Activated T-cell treated with anti-CD3 and anti-CD28 coated beads, Interleukin-2, amount 50 U/mL, for 24 hours (primary cell): ENCODE data around the gene ANKS1A.
A peak's percentile ranks its signal among the peaks of the same experiment; 100 is the strongest.

Experiments
- DNase-seq: peaks from one replicate; pipeline ENCODE4 v3.0.0-alpha.2; 2020
- H3K27ac Mint-ChIP-seq: 2 replicates; pipeline ENCODE4 v1.8.0; 2020; ENCODE audit warnings: mild to moderate bottlenecking, mixed read lengths
- H3K27me3 Mint-ChIP-seq: 2 replicates; pipeline ENCODE4 v1.8.0; 2020; ENCODE audit warnings: mixed read lengths
- H3K36me3 Mint-ChIP-seq: 2 replicates; pipeline ENCODE4 v1.8.0; 2020; ENCODE audit warnings: low read depth, mixed read lengths
- H3K4me1 Mint-ChIP-seq: 2 replicates; pipeline ENCODE4 v1.8.0; 2020; ENCODE audit warnings: low read depth, mixed read lengths
- H3K4me3 Mint-ChIP-seq: 2 replicates; pipeline ENCODE4 v1.8.0; 2020; ENCODE audit warnings: mild to moderate bottlenecking, moderate library complexity, mixed read lengths
- H3K9me3 Mint-ChIP-seq: 2 replicates; pipeline ENCODE4 v1.8.0; 2020; ENCODE audit warnings: mixed read lengths

The ANKS1A gene

GRCh38 chr6:34947561-34947960 is 58.5 kb downstream of the ANKS1A start:
- Mint-ChIP-seq H3K4me3 (no peak overlapping the region), H3K36me3 (no peaks in the 10 kb centered on the region), H3K27me3 (no peaks in the 10 kb centered on the region), H3K27ac (no peak overlapping the region), H3K4me1 (peaks cover 4% of the 10 kb centered on the region), H3K9me3 (no peaks in the 10 kb centered on the region)
- no peak for DNase-seq

- no peaks in the 10 kb centered on the region for H3K9me3 Mint-ChIP-seq
- no peaks in the 10 kb centered on the region for H3K36me3 Mint-ChIP-seq
- no peak for DNase-seq
- H3K27ac Mint-ChIP-seq: no peak overlapping the region
- H3K27me3 Mint-ChIP-seq: no peaks in the 10 kb centered on the region
- H3K4me3 Mint-ChIP-seq: no peak overlapping the region
- peaks cover 9% of the 10 kb centered on the region for H3K4me1 Mint-ChIP-seq
Observed at GRCh38 chr6:34949636-34950035, 60.6 kb downstream of the ANKS1A start.

- Mint-ChIP-seq H3K27me3 (no peaks in the 10 kb centered on the region), H3K4me3 (no peak overlapping the region), H3K4me1 (peaks cover 14% of the 10 kb centered on the region), H3K27ac (no peak overlapping the region), H3K36me3 (no peaks in the 10 kb centered on the region), H3K9me3 (no peaks in the 10 kb centered on the region)
- DNase-seq: no peak
Observed at GRCh38 chr6:34950849-34951248, 61.8 kb downstream of the ANKS1A start.

- no peak overlapping the region for H3K27ac Mint-ChIP-seq
- H3K27me3 Mint-ChIP-seq: no peaks in the 10 kb centered on the region
- H3K9me3 Mint-ChIP-seq: no peaks in the 10 kb centered on the region
- peaks cover 16% of the 10 kb centered on the region for H3K4me1 Mint-ChIP-seq
- DNase-seq: no peak
- peaks cover 2% of the 10 kb centered on the region for H3K36me3 Mint-ChIP-seq
- H3K4me3 Mint-ChIP-seq: no peak overlapping the region
Observed at GRCh38 chr6:34951731-34952130, 62.7 kb downstream of the ANKS1A start.

- Mint-ChIP-seq H3K27me3 (no peaks in the 10 kb centered on the region), H3K4me3 (no peak overlapping the region), H3K36me3 (peaks cover 4% of the 10 kb centered on the region), H3K4me1 (peaks cover 16% of the 10 kb centered on the region), H3K9me3 (no peaks in the 10 kb centered on the region), H3K27ac (no peak overlapping the region)
- DNase-seq: no peak
Observed at GRCh38 chr6:34953061-34954025, 64.3 kb downstream of the ANKS1A start.

GRCh38 chr6:34955442-34955841 is 66.4 kb downstream of the ANKS1A start:
- Mint-ChIP-seq H3K36me3 (peaks cover 4% of the 10 kb centered on the region), H3K4me1 (peaks cover 16% of the 10 kb centered on the region), H3K27ac (peak overlapping the region; percentile 66), H3K4me3 (no peak overlapping the region), H3K27me3 (no peaks in the 10 kb centered on the region), H3K9me3 (no peaks in the 10 kb centered on the region)
- no peak for DNase-seq

- Mint-ChIP-seq H3K4me3 (no peak overlapping the region), H3K27ac (no peak overlapping the region), H3K36me3 (peaks cover 4% of the 10 kb centered on the region), H3K4me1 (peaks cover 22% of the 10 kb centered on the region), H3K9me3 (no peaks in the 10 kb centered on the region), H3K27me3 (no peaks in the 10 kb centered on the region)
- no peak for DNase-seq
Observed at GRCh38 chr6:34957231-34957783, 68.3 kb downstream of the ANKS1A start.

GRCh38 chr6:34958734-34959133 is 69.7 kb downstream of the ANKS1A start:
- no peaks in the 10 kb centered on the region for H3K27me3 Mint-ChIP-seq

GRCh38 chr6:34959224-34959623 is 70.2 kb downstream of the ANKS1A start:
- Mint-ChIP-seq H3K36me3 (peaks cover 4% of the 10 kb centered on the region), H3K4me3 (no peak overlapping the region), H3K27me3 (no peaks in the 10 kb centered on the region), H3K9me3 (no peaks in the 10 kb centered on the region), H3K4me1 (peaks cover 20% of the 10 kb centered on the region), H3K27ac (no peak overlapping the region)
- no peak for DNase-seq

More at GRCh38 chr6:34958734-34959133, 69.7 kb downstream of the ANKS1A start:
- H3K36me3 Mint-ChIP-seq: peaks cover 4% of the 10 kb centered on the region
- no peak overlapping the region for H3K4me3 Mint-ChIP-seq
- no peak for DNase-seq
- H3K4me1 Mint-ChIP-seq: peaks cover 22% of the 10 kb centered on the region
- no peaks in the 10 kb centered on the region for H3K9me3 Mint-ChIP-seq
- H3K27ac Mint-ChIP-seq: no peak overlapping the region

- Mint-ChIP-seq H3K4me3 (no peak overlapping the region), H3K27me3 (no peaks in the 10 kb centered on the region), H3K27ac (no peak overlapping the region), H3K9me3 (no peaks in the 10 kb centered on the region), H3K4me1 (peaks cover 11% of the 10 kb centered on the region), H3K36me3 (peaks cover 4% of the 10 kb centered on the region)
- no peak for DNase-seq
Observed at GRCh38 chr6:34961082-34961481, 72.0 kb downstream of the ANKS1A start.

- Mint-ChIP-seq H3K27me3 (no peaks in the 10 kb centered on the region), H3K4me1 (peaks cover 10% of the 10 kb centered on the region), H3K36me3 (peaks cover 3% of the 10 kb centered on the region), H3K27ac (no peak overlapping the region), H3K9me3 (no peaks in the 10 kb centered on the region), H3K4me3 (no peak overlapping the region)
- DNase-seq: no peak
Observed at GRCh38 chr6:34961574-34961973, 72.5 kb downstream of the ANKS1A start.

GRCh38 chr6:34964564-34964963 is 75.5 kb downstream of the ANKS1A start:
- Mint-ChIP-seq H3K9me3 (no peaks in the 10 kb centered on the region), H3K27ac (no peak overlapping the region), H3K36me3 (peaks cover 6% of the 10 kb centered on the region), H3K27me3 (no peaks in the 10 kb centered on the region), H3K4me3 (no peak overlapping the region), H3K4me1 (peaks cover 6% of the 10 kb centered on the region)
- no peak for DNase-seq

- Mint-ChIP-seq H3K9me3 (no peaks in the 10 kb centered on the region), H3K27ac (no peak overlapping the region), H3K4me1 (no peaks in the 10 kb centered on the region), H3K36me3 (peaks cover 34% of the 10 kb centered on the region), H3K4me3 (no peak overlapping the region), H3K27me3 (no peaks in the 10 kb centered on the region)
- DNase-seq: no peak
Observed at GRCh38 chr6:34967461-34967860, 78.4 kb downstream of the ANKS1A start.

- Mint-ChIP-seq H3K27me3 (no peaks in the 10 kb centered on the region), H3K4me1 (no peaks in the 10 kb centered on the region), H3K36me3 (peaks cover 34% of the 10 kb centered on the region), H3K4me3 (no peak overlapping the region), H3K27ac (peak overlapping the region; percentile 44), H3K9me3 (no peaks in the 10 kb centered on the region)
- no peak for DNase-seq
Observed at GRCh38 chr6:34969662-34970265, 80.7 kb downstream of the ANKS1A start.

GRCh38 chr6:34970488-34970887 is 81.4 kb downstream of the ANKS1A start:
- Mint-ChIP-seq H3K9me3 (no peaks in the 10 kb centered on the region), H3K27me3 (no peaks in the 10 kb centered on the region), H3K27ac (no peak overlapping the region), H3K36me3 (peaks cover 34% of the 10 kb centered on the region), H3K4me3 (no peak overlapping the region), H3K4me1 (no peaks in the 10 kb centered on the region)
- DNase-seq: no peak
